Adipocyte (in vitro differentiated cells): ENCODE data around the gene COA4.

Experiments
- DNase-seq: peaks from one replicate; pipeline ENCODE4 v3.0.0-alpha.2; 2015; ENCODE audit warnings: low read depth
- H3K27me3 ChIP-seq: replicated peaks from 2 replicates; pipeline ENCODE4 v1.7.0; 2013; ENCODE audit warnings: mild to moderate bottlenecking, low read length, moderate library complexity; ENCODE audit not compliant: control insufficient read depth, insufficient read depth
- H3K36me3 ChIP-seq: 2 replicates; pipeline ENCODE4 v1.7.0; 2013; ENCODE audit warnings: low read length, mild to moderate bottlenecking, moderate library complexity; ENCODE audit not compliant: control insufficient read depth, insufficient read depth, severe bottlenecking
- H3K4me1 ChIP-seq: 2 replicates; pipeline ENCODE4 v1.7.0; 2013; ENCODE audit warnings: mild to moderate bottlenecking, low read length, moderate library complexity; ENCODE audit not compliant: control insufficient read depth, insufficient read depth
- H3K4me3 ChIP-seq: 2 replicates; pipeline ENCODE4 v1.7.0; 2013; ENCODE audit warnings: mild to moderate bottlenecking, low read length, moderate library complexity
- H3K9ac ChIP-seq: 2 replicates; pipeline ENCODE4 v1.7.0; 2013; ENCODE audit warnings: mild to moderate bottlenecking, low read length, moderate library complexity
- H3K9me3 ChIP-seq: 2 replicates; pipeline ENCODE4 v1.7.0; 2013; ENCODE audit warnings: mild to moderate bottlenecking, low read length, moderate library complexity; ENCODE audit not compliant: control insufficient read depth

Gene COA4

GRCh38 chr11:73876424-73877310 is at the start of gene COA4, which contains the start of gene PAAF1:
TSS of gene COA4 (minus strand) at chr11:73876846. CDS start at chr11:73873378, 3,468 bp downstream.
TSS of gene PAAF1 (plus strand) at chr11:73876999. CDS start at chr11:73877022, 23 bp downstream.
- H3K4me1 ChIP-seq: peaks cover 17% of the 10 kb centered on the region
- DNase-seq: peak; percentile 98
- H3K36me3 ChIP-seq: peaks cover 30% of the 10 kb centered on the region
- no peaks in the 10 kb centered on the region for H3K27me3 ChIP-seq
- H3K9ac ChIP-seq: peak within 1 kb of the TSS; percentile 92
- no peaks in the 10 kb centered on the region for H3K9me3 ChIP-seq
- H3K4me3 ChIP-seq: peak within 1 kb of the TSS; percentile 91

DNA sequence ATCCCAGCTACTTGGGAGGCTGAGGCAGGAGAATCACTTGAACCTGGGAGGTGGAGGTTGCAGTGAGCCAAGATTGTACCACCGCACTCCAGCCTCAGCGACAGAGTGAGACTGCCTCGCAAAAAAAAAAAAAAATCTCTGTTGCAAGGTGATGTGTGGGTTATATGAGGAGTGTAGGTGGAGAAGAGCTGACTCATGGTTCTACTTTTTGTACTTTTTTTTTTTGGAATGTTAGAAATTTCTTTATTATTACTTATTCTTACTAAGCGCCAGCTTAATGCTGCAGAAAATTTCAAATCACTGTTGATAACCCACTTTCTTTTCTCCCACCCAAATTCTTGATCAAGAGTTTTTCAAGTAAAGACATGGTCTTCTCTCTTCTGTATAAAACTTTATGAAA is 44.5 kb upstream of the COA4 start:
- H3K27me3 ChIP-seq: no peaks in the 10 kb centered on the region
- H3K36me3 ChIP-seq: peaks cover 53% of the 10 kb centered on the region
- no peaks in the 10 kb centered on the region for H3K4me1 ChIP-seq
- no peak for DNase-seq
- H3K4me3 ChIP-seq: no peak overlapping the region
- H3K9me3 ChIP-seq: no peaks in the 10 kb centered on the region
- H3K9ac ChIP-seq: no peak overlapping the region

- Histone ChIP-seq H3K4me3 (no peak overlapping the region), H3K9me3 (no peaks in the 10 kb centered on the region), H3K9ac (no peak overlapping the region), H3K27me3 (no peaks in the 10 kb centered on the region), H3K36me3 (peaks cover 53% of the 10 kb centered on the region), H3K4me1 (peaks cover 4% of the 10 kb centered on the region)
- DNase-seq: no peak
These were observed 39.8 kb upstream of the COA4 start for GRCh38 chr11:73916435-73916834.

GRCh38 chr11:73914284-73914683 is 37.6 kb upstream of the COA4 start:
- H3K9me3 ChIP-seq: no peaks in the 10 kb centered on the region
- H3K36me3 ChIP-seq: peaks cover 54% of the 10 kb centered on the region
- DNase-seq: no peak
- H3K27me3 ChIP-seq: no peaks in the 10 kb centered on the region
- H3K4me3 ChIP-seq: no peak overlapping the region
- H3K9ac ChIP-seq: no peak overlapping the region
- peaks cover 4% of the 10 kb centered on the region for H3K4me1 ChIP-seq

DNA sequence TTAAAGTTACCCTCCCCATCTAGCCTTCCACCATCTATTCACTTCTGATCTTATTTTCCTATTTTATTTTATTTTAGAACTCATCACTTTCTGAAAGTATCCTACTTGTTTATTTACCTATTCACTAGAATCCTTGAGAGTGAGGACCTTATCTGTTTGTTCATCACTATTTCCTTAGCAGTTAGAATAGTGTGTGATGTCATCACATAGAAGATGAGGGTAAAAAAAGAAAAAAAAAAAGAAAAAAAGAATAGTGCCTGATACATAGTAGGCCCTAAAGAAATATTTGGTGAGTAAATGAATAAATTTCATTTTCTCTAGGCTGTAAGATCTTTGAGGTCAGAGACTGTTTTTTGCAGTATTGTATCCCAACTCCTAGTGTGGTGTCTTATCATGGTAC is 36.8 kb upstream of the COA4 start:
- H3K9ac ChIP-seq: no peak overlapping the region
- no peak overlapping the region for H3K4me3 ChIP-seq
- peaks cover 47% of the 10 kb centered on the region for H3K36me3 ChIP-seq
- H3K4me1 ChIP-seq: peaks cover 4% of the 10 kb centered on the region
- H3K9me3 ChIP-seq: no peaks in the 10 kb centered on the region
- DNase-seq: no peak
- no peaks in the 10 kb centered on the region for H3K27me3 ChIP-seq

DNA sequence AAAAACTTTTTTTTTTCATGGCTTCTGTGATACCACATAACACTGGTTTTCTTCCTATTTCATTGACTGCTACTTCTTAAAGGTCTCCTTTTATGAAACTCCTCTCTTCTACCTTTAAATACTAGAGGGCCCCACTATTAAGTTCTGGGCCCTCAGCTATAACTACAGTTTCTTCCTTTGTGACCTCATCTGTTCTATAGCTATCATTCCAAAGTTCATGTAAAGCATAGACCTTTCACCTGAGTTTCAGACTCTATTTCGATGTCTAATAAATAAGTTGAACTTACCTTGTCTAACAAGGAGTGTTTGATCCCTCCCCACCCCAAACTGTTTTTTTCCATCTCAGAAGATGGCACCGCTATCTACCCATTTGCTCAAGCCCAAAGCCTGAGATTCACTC is 35.4 kb upstream of the COA4 start:
- no peak overlapping the region for H3K9ac ChIP-seq
- DNase-seq: no peak
- H3K4me1 ChIP-seq: peaks cover 4% of the 10 kb centered on the region
- H3K9me3 ChIP-seq: no peaks in the 10 kb centered on the region
- H3K4me3 ChIP-seq: no peak overlapping the region
- peaks cover 40% of the 10 kb centered on the region for H3K36me3 ChIP-seq
- H3K27me3 ChIP-seq: no peaks in the 10 kb centered on the region

DNA sequence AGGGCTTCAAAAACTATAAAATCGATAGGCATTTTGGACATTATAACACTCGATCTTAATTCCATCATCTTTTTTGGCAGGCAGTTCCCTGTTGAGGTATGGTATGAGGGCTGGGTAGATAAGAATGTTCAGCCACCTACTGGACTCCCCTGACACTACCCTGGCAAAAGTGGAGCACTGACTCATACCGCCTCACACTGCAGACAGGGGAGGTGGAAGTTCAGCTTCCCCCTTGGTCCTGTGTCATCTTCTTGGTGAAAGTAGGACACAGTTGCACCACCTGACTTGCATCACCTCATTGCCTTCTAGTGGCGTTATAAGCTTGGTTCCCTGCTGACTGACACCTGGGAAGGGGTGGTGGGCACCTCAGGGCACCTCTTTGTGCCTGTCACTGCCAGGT is 30.5 kb upstream of the COA4 start:
- H3K9ac ChIP-seq: no peak overlapping the region
- no peak overlapping the region for H3K4me3 ChIP-seq
- no peaks in the 10 kb centered on the region for H3K27me3 ChIP-seq
- H3K36me3 ChIP-seq: peaks cover 20% of the 10 kb centered on the region
- peaks cover 1% of the 10 kb centered on the region for H3K4me1 ChIP-seq
- peak; percentile 8 for DNase-seq
- H3K9me3 ChIP-seq: no peaks in the 10 kb centered on the region

- Histone ChIP-seq H3K4me1 (no peaks in the 10 kb centered on the region), H3K27me3 (no peaks in the 10 kb centered on the region), H3K4me3 (no peak overlapping the region), H3K36me3 (peaks cover 25% of the 10 kb centered on the region), H3K9me3 (no peaks in the 10 kb centered on the region), H3K9ac (no peak overlapping the region)
- DNase-seq: no peak
These were observed 25.7 kb upstream of the COA4 start for GRCh38 chr11:73902303-73902702.

DNA sequence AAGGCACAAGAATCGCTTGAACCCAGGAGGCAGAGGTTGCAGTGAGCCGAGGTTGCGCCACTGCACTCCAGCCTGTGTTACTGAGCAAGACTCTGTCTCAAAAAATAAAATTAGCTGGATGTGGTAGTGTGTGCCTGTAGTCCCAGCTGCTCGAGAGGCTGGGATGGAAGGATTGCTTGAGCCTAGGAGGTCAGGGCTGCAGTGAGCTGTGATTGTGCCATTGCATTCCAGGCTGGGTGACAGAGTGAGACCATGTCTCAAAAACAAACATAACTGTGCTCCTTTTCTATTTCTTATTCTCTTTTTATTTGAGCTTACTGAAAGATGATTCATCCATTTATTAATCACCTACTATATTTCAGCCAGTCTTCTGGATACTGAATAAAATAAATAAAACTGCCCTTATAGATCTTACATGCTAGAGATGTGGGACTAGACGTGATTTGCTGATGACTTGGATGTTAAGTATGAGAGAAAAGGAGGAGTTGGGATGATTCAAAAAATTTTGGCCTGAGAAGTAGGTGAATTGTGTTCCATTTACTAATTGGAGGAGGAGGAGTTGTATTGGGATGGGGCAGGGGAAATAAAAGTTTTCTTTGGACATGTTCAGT is 18.2 kb upstream of the COA4 start:
- Histone ChIP-seq H3K9ac (no peak overlapping the region), H3K9me3 (no peaks in the 10 kb centered on the region), H3K4me1 (peaks cover 10% of the 10 kb centered on the region), H3K4me3 (no peak overlapping the region), H3K36me3 (peaks cover 22% of the 10 kb centered on the region), H3K27me3 (no peaks in the 10 kb centered on the region)
- DNase-seq: no peak

GRCh38 chr11:73893041-73893440 is 16.4 kb upstream of the COA4 start:
- no peaks in the 10 kb centered on the region for H3K27me3 ChIP-seq
- no peak overlapping the region for H3K9ac ChIP-seq
- no peak overlapping the region for H3K4me3 ChIP-seq
- peaks cover 12% of the 10 kb centered on the region for H3K36me3 ChIP-seq
- DNase-seq: no peak
- peaks cover 24% of the 10 kb centered on the region for H3K4me1 ChIP-seq
- no peaks in the 10 kb centered on the region for H3K9me3 ChIP-seq

GRCh38 chr11:73889536-73889935 is 12.9 kb upstream of the COA4 start:
- peaks cover 17% of the 10 kb centered on the region for H3K4me1 ChIP-seq
- no peak for DNase-seq

More at GRCh38 chr11:73889536-73889935, 12.9 kb upstream of the COA4 start:
- H3K4me3 ChIP-seq: no peak overlapping the region
- peak overlapping the region; percentile 17 for H3K9ac ChIP-seq
- peaks cover 12% of the 10 kb centered on the region for H3K36me3 ChIP-seq
- H3K27me3 ChIP-seq: no peaks in the 10 kb centered on the region
- H3K9me3 ChIP-seq: no peaks in the 10 kb centered on the region
